HG03565 (cell line): ENCODE data around the gene FABP1.

Source experiments
- ATAC-seq: cut with Tn5 transposase; IDR thresholded peaks from one replicate; pipeline ENCODE4 v1.9.1; 2021; ENCODE audit warnings: mild to moderate bottlenecking, moderate library complexity; ENCODE audit not compliant: unreplicated experiment

Gene FABP1

DNA sequence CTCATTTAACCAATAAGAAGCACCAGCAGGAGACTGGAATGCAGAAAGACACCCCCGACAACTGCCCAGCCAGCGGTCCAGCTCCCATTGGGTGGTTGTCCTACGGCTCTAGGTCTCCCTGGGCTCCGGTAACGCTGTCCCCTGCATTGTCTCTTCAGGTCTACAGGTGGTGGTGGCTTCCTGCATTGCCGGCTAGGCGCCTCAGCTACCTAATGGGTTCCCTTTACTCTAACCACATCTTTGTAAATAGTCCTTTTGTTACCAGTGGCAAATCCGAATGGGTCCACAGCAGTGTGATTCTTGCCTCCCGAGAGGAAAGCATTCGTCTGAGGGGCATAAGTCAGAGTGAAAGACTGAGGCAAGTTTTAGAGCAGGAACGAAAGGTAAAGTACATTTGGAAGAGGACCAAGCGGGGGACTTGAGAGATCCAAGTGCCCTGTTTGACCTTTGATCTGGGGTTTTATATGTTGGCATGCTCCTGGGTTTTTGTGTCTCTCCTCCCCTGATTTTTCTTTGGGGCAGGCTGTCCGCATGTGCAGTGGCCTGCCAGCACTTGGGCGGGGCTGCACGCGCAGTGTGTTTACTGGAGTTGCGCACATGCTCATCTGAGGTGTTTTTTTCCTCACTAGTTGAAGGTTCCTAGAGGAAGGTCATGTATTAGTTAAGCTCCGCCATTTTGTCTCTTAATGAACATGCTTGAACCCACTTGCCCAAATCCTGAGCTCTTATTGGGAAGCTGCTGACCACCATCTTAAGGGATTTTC, 11.0 kb downstream of the FABP1 start:
- ATAC-seq = no peak

DNA sequence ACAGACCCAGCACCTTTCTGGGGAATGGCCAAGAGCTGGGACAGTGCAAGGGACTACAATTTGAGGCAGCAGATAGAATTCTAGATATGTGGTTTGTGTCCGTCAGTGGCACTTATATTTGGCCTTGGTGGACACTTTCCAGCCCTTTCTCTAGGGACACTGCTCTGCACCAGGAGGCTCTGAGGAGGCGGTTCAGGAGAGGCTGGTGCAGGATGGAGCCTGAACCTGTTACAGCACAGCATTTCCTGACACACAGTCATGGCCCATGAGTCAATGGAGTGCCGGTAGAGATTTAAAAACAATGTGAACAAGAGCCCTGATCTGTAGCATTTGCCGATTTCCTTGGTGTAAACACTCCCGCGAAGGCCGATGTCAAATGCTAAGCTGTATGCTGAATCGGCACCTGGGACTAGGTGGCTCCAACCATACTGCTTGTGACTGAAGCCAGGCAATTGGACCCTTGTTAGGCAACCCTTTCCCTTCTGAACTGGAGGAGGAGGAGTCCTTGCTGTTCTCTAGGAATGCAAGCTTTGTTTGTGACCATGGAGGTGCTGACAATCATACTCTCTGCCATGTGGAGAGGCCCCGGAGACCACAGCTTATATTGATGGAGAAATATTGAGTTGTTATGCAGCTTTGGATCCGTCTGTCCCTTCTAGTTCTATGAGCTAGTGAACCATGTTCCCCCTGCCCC, 11.9 kb downstream of the FABP1 start:
- no peak for ATAC-seq

DNA sequence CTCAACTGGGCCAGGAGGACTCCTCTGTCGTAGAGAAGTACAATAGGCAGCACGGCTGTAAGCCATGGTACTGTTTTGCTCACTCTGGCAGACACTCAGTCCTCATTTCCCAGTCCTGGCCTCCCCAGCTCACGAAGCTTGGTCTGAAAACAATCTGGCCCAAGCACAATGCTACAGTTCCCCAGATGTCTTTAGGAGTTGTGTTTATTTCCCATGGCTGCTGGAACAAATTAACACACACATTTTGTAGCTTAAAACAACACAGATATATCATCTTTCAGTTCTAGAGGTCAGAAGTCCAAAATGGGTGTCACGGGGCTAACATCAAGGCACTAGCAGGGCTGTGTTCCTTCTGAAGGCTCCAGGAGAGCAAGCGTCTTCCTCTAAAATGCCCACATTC, 13.0 kb downstream of the FABP1 start:
- ATAC-seq = no peak

DNA sequence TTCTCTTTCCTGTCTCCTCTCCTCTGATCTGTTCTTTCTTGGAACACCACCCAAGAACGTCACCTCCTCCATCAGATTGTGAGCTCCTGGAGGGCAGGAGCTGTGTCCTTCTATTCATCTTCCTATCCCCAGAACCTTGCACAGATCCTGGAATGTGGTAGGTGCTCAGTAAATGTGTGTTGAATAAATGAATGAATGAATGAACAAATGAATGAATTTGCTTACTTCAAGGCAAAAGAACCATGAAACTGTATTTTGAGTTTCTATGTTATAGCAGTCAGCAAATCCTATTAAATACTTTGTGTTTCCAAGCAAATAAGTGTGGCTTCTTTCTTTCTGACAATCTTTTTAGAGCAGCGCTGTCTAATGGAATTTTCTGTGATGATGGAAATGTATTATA, 14.8 kb downstream of the FABP1 start:
- ATAC-seq = no peak

DNA sequence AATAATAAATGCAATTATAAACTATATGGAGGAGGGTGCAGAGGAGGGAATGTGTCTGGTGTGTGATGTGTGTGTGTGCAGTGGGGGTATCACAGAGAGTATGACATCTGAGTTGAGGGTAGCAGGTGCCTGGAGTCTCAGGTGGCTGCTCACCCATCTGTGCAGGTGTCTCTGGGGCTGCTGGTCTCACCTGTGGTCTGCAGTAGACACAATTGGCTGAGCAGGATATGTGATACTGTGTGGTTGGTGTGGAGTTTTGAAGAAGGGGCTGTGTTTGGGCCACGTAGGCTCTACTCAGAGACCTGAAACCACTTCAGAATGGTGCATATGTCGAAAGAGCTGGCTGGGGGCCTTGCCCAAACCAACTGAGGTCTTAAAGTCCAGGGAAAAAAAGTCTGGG, 17.0 kb downstream of the FABP1 start:
- no peak for ATAC-seq

DNA sequence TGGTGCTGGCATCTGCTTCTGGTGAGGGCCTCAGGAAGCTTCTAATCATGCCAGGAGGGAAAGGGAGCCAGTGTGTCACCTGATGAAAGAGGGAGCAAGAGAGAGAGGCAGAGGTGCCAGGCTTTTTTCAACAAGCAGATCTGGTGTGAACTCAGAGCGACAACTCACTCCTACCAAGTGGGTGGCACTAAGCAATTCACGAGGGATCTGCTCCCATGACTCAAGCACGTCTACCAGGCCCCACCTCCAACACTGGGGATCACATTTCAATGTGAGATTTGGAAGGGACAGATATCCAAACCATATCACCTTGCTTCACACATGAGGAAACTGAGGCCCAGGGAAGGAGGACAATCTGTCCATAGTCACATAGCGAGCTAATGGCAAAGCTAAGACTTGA, 19.1 kb downstream of the FABP1 start:
- ATAC-seq = no peak

DNA sequence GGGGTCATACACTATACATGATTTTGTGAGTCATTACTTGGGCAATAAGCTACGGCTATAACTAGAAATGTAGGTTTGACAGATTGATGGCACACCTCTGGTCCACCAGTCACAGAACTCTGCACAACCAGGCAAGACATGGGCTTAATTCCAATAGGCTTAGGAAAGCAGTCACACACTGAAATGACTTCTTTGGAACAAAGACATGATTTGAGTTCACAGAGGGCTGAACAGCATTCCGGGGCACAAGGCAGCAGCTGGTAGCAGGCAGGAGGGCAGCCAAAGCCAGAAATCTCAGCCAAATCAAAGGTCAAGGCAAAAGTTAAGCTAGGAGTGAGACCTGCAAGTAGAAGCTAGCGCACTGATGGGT, 27.4 kb downstream of the FABP1 start:
- no peak for ATAC-seq

DNA sequence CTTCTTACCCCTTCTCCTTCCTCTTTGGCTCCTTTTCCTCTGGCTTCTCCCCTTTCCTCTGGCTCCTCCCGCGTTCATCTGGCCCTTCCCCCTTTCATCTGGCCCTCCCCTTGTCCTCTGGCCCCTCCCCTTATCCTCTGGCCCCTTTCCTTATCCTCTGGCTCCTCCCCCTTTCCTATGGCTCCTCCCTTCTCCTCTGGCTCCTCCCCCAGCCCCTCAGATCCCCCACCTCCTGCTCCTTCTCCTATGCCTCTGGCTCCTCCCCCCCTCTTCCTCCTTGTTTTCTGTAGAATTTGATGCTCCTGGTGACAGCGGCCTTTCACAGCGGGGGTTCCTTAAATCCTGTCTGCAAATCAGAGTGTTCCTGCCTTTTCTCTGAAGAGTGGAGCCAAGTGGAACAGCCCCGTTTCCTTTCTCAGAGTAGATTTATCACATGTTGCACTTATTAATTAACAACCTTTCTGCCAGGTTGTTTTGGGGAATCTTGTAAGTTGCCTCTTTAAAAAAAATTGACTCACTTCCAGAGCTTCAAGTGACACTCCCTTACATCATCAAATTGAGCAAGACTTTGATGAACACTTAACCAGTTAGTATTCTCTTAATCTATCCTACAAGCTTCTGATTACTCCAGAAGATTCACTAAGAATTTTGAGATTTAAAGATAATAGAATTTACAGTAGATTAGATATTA, 27.9 kb downstream of the FABP1 start:
- no peak for ATAC-seq

DNA sequence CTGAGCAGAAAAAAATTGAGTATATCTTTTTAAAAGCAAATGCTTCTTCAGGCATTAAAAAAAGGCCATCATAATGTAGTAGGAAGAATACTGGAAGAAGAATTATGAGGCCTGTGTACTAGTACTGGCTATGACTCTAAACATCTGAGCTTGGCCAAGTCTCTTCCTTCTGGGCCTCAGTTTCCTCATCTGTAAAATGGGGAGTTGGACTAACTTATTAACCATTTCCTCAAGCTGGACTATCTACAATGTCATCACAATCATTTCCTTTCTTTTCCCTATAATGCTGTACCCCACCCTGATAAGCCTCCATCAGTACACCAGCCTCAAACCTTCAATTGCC, 29.3 kb downstream of the FABP1 start:
- ATAC-seq = no peak

DNA sequence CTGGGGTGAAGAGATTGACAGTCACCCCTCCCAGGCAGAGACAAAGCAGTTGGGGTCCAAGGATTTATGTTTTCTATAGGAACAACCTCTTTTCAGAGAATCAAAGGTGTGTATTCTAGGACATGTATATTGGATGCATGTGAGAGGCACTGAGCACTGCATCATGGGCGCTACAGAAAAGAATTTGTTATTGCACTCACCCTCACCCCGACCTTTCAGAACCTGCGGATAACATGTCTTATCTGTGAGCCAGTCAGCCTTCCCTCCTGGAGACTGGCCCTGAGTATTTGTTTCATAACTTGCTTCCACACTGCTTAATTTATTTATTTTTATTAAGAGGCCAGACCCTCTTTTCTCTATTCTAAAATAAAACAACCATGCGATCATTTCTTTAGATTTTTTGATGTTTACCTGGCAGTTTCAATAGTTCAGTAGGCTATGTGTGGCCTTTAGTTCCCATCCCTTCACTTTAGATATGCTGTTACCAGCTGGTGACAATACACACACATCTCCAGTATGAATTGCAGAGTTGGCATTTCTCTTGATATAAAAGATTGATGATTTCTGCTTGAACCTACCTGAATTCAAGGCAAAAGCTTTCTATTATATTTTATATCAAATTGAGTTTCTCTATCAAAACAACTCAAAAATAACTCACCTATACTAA, 29.8 kb downstream of the FABP1 start:
- ATAC-seq = no peak

DNA sequence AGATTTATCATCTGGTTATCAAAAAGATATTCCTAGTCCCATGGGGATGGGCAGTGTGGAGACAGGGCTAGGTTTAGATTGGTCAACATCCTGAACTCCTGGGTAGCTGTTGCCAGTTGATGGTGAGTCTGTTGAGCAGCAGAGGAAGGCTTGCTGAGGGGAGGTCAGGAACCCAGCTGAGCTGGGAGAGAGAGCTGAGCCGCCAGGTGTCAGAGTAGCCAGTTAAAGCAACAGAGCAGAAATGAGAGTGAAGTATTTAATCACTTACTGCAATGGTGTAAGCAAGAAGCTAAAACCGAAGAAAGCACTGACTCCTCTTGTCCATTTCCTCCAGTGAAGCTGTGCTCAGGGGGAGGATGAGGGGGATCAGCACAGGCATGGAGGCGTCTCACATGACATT, 30.7 kb downstream of the FABP1 start:
- ATAC-seq = no peak

DNA sequence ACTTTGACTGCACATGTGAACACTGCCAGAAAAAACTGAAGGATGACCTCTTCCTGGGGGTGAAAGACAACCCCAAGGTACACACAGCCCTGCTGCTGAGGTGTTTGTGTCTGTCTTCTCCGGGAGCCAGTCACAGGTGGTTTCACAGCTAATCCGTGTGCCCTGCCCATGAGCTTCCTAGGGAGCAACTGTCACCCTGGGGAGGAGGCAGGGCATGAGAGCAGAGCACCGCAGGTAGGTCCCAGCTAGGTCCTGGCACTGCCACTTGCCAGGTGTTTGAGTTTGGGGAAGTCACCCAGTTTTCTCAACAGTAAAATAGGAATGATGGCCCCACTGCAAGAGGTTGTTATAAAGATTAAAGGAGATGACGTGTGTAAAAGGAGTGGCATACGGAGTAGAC, 31.2 kb downstream of the FABP1 start:
- ATAC-seq = no peak

DNA sequence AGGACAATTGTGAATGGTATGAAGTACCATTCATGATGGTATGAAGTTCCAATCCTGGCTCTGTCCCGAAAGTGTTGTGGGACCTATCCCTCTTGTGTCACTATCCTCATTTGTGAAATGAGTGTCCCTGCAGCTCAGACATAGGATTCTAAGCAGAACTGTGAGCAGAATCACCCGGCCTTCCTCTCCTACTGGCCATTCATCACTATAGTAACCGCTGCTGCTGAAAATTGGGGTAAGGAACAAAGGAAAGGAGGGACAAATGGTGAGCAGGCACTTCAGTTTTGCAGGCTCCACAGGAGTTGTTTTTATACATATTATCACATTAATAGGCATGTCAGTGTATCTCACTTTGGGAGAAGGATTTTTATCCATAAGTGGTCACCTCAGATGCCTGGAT, 32.8 kb downstream of the FABP1 start:
- no peak for ATAC-seq

DNA sequence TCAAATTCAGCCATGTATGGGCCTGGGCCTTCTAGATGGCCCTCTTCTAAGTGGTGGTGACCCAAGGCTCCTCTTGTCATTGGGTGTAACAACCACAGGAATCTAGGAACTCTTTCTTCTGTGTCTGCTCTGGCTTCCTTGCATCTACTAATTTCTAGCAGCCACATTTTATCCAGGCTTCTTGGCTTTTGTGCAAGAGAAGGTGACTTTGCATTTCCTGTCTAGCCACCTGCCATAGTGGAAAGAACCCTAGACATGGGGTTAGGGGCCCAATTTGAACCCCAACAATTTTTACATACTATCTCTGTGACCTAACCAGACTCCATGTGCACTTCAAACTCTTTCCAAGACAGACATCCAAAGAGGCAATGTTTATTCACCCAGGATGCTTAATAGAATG, 35.1 kb downstream of the FABP1 start:
- no peak for ATAC-seq

DNA sequence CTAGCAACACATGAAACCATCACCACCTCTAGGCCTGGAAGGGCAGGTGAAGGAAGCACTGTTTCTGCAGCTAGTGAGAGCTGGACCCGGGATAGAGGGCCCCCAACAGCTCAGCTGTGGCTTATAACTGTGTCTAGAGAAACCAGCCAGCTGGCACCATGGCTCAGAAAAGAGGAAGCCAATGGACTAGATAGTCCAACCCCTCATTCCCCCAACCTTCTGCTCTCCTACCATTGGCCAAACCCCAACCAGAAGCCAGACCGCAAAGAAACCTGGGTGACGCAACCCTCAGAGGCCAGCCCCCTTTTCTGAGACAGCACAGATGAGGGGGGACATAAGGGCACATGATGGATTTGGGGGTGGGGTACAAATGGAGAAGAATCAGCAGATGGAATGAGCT, 35.9 kb downstream of the FABP1 start:
- no peak for ATAC-seq

DNA sequence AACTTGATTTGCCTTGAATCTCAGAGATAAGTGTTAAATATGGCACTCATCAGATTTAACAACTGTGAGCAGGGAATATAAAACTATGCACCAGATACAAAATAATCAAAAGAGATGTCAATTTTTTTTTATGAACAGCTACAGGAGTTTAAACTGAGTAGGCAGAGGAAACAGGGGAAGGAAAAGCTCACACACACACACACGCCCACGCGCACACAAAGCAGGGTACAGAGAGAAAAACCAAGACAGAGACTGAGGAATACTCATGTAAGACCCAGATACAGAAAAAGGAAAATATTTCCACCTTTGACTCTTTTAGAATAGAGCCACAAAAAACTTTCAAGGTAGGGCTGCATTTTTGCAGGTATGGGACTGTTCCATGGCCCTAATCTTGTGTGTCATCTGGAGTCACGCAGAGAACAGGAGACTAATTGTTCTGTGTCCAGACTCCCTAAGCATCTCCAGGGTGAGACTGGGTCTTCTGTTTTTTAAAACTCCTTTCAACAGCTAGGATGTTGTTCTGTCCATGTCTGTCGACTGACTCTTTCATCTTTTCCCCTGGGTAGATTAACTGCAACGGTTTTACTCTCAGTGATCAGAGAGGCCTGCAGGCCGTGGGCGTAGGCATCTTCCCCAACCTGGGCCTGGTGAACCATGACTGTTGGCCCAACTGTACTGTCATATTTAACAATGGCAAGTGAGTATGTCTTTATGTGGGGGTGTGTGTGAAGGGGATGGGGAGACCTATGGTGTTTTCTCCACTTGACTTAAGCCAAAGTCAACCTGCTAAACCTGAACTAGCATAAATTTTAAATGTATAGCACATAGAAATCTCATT, 37.2 kb downstream of the FABP1 start:
- no peak for ATAC-seq

DNA sequence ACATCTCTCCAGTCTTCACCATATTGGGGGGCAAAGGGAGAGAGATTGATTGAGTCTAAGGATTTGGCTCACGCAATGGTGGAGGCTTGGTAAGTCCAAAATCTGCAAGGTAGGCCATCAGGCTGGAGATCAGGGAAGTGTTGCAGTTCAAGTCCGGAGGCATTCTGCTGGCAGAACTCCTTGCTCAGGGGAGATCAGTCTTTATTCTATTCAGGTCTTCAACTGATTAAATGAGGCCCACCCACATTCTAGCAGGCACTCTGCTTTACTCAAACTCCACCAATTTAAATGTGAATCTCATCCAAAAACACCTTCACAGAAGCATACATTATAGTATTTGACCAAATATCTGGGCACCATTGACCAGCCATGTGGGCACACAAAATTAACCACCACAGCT, 38.9 kb downstream of the FABP1 start:
- no peak for ATAC-seq

DNA sequence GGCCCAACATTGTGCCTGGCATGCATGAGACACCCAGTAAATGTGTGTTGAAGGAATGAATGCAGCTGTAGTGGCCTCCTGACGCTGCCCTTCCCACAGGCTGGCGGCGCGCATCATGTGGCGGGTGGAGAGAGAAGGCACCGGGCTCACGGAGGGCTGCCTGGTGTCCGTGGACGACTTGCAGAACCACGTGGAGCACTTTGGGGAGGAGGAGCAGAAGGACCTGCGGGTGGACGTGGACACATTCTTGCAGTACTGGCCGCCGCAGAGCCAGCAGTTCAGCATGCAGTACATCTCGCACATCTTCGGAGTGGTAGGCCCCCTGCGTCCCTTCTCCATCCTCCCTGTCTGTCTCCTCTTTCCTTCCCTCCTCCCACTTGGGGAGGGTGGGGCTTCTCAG, 40.1 kb downstream of the FABP1 start:
- no peak for ATAC-seq

DNA sequence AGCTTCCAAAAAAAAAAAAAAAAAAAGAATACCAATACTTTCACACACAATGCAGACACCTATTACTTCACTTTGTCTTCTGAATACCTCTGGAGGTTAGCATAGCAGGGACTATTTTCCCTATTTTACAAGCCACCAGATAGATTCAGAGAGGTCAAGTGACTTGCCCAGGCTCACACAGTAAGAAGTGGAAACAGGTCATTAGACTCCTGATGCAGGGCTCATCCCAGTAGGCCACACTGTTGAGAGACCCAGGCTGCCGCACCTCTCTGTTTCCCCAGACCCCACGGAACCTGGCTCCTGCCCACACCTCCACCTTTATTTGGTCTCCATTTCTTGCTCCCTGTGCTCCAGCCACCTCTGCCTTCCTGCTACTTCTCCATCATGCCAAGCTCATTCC, 40.8 kb downstream of the FABP1 start:
- ATAC-seq = no peak

DNA sequence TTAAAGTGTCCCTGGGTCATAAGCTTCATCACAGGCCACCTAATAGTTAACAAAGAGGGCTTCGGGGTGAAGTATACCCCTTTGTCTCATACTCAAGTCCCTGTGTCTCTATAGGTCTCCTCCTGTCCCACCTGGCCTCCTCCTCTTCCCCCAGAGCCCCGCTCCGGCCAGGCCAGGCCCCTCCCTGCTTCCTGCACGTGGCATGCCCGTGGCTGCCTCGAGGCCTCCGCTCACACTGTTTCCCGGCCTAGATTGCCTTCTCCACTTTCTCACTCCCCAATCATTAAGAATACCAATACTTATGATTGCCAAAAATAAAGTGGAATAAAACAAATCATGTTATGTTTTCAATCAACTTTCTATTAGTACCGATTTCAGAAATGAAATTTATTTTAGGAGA, 41.5 kb downstream of the FABP1 start:
- ATAC-seq = no peak

DNA sequence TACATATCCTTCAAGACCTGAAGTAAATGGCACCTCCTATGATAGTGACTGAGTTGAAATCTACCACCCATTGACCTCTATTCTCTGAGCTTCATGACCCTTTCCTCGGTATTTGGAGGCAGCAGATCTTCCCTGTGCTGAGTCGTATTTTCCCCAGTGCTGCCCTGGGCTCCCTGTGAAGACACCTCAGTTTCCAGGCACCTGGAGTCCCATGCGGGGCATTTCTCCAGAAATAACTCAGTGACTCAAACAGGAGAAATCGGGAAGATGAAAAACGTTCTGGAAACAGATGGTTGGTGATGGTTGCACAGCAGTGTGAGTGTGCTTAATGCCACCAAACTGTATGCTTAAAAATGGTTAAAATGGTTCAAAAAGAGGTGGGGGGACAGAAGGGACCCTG, 42.3 kb downstream of the FABP1 start:
- ATAC-seq = no peak
